Karpas-422 (cell line): ENCODE measurements around the gene DPP10. TPM values are rescaled to one million over a fixed set of nuclear protein-coding genes. Genes with fewer than 3 reads are reported as not detected.
"Not testable (repeated sequence)": the region's sequence is repeated elsewhere in the genome, so short reads cannot be mapped to it uniquely, and the experiment has no call there.

Experiments
- DNase-seq: peaks from one replicate; pipeline ENCODE4 v3.0.0-alpha.2; 2015
- H2AFZ ChIP-seq: fragments of 200-600 bp; sonication (generic); 2 replicates; pipeline ENCODE4 v1.6.1; 2014; ENCODE audit warnings: antibody characterized with exemption, low read length, mixed read lengths
- H3K27ac ChIP-seq: fragments of 200-600 bp; sonication (generic); 2 replicates; pipeline ENCODE4 v1.5.1; 2014; ENCODE audit warnings: mild to moderate bottlenecking, low read length, moderate library complexity
- H3K27me3 ChIP-seq: fragments of 200-600 bp; sonication (generic); 2 replicates; pipeline ENCODE4 v1.6.1; 2014; ENCODE audit warnings: low read length, mixed read lengths
- H3K36me3 ChIP-seq: fragments of 200-600 bp; sonication (generic); 2 replicates; pipeline ENCODE4 v1.6.1; 2014; ENCODE audit warnings: low read length, mixed read lengths; ENCODE audit not compliant: insufficient read depth
- H3K4me1 ChIP-seq: fragments of 200-600 bp; sonication (generic); 2 replicates; pipeline ENCODE4 v1.6.1; 2014; ENCODE audit warnings: mild to moderate bottlenecking, low read length, mixed read lengths
- H3K4me2 ChIP-seq: fragments of 200-600 bp; sonication (generic); 2 replicates; pipeline ENCODE4 v1.6.1; 2014; ENCODE audit warnings: low read length, low read depth, mild to moderate bottlenecking; ENCODE audit not compliant: poor library complexity, severe bottlenecking
- H3K4me3 ChIP-seq: fragments of 200-600 bp; sonication (generic); 2 replicates; pipeline ENCODE4 v1.5.1; 2014; ENCODE audit warnings: mild to moderate bottlenecking, antibody characterized with exemption, low read length, mixed read lengths
- H3K79me2 ChIP-seq: fragments of 200-600 bp; sonication (generic); 2 replicates; pipeline ENCODE4 v1.6.1; 2014; ENCODE audit warnings: mild to moderate bottlenecking, low read length, mixed read lengths
- H3K9ac ChIP-seq: fragments of 200-600 bp; sonication (generic); 2 replicates; pipeline ENCODE4 v1.6.0; 2014; ENCODE audit warnings: low read length
- H3K9me2 ChIP-seq: fragments of 200-600 bp; sonication (generic), shearing (Covaris generic); replicated peaks from 2 replicates; pipeline ENCODE4 v1.6.0; 2014; ENCODE audit warnings: mild to moderate bottlenecking, low read length, moderate library complexity; ENCODE audit not compliant: insufficient read depth
- H3K9me3 ChIP-seq: fragments of 300-700, 200-600 bp; sonication (generic); 2 replicates; pipeline ENCODE4 v1.6.1; 2014; ENCODE audit warnings: low read length, mixed read lengths
- H4K20me1 ChIP-seq: fragments of 200-600 bp; sonication (generic); 2 replicates; pipeline ENCODE4 v1.6.1; 2014; ENCODE audit warnings: mild to moderate bottlenecking, antibody characterized with exemption, low read length, low read depth; ENCODE audit not compliant: insufficient read depth
- total RNA-seq: library from RNA; depleted of rRNA; stranded (reverse); fragments of >200 nt; shearing (Covaris generic); gene quantifications from 2 replicates; pipeline ENCODE4 v1.2.3, GENCODE V29; 2014; ENCODE audit warnings: low replicate concordance

DPP10 gene
- total RNA-seq, 1 experiment from 2014 or later = not detected

- not testable (repeated sequence) for H3K4me2 ChIP-seq, H3K9me2 ChIP-seq, H3K4me3 ChIP-seq, H3K27ac ChIP-seq, H2AFZ ChIP-seq, H4K20me1 ChIP-seq, DNase-seq, H3K9ac ChIP-seq, H3K79me2 ChIP-seq, H3K27me3 ChIP-seq, H3K9me3 ChIP-seq, H3K4me1 ChIP-seq, H3K36me3 ChIP-seq
Measured at GRCh38 chr2:114748175-114748574, 305.7 kb downstream of the DPP10 start.

GRCh38 chr2:114752425-114752824 is 310.0 kb downstream of the DPP10 start:
- Histone ChIP-seq H3K27ac (no peak overlapping the region), H3K9me2 (no peaks in the 10 kb centered on the region; the same call in 1 of the 2 replicates), H3K4me2 (no peak overlapping the region), H3K4me1 (no peaks in the 10 kb centered on the region), H3K9me3 (no peaks in the 10 kb centered on the region), H3K4me3 (no peak overlapping the region), H3K9ac (no peak overlapping the region), H4K20me1 (no peaks in the 10 kb centered on the region), H3K36me3 (no peaks in the 10 kb centered on the region), H3K27me3 (no peaks in the 10 kb centered on the region), H2AFZ (no peak overlapping the region), H3K79me2 (no peaks in the 10 kb centered on the region)
- DNase-seq = no peak

- DNase-seq = no peak
- H3K27ac ChIP-seq = no peak overlapping the region
- no peaks in the 10 kb centered on the region for H3K9me3 ChIP-seq
- H3K27me3 ChIP-seq = no peaks in the 10 kb centered on the region
- H2AFZ ChIP-seq = no peak overlapping the region
- H3K9me2 ChIP-seq = no peaks in the 10 kb centered on the region; the same call in 1 of the 2 replicates
- no peaks in the 10 kb centered on the region for H3K36me3 ChIP-seq
- H3K4me1 ChIP-seq = no peaks in the 10 kb centered on the region
- H3K4me3 ChIP-seq = no peak overlapping the region
- no peaks in the 10 kb centered on the region for H4K20me1 ChIP-seq
- H3K4me2 ChIP-seq = no peak overlapping the region
- no peak overlapping the region for H3K9ac ChIP-seq
- H3K79me2 ChIP-seq = no peaks in the 10 kb centered on the region
Measured at GRCh38 chr2:114753145-114753544, 310.7 kb downstream of the DPP10 start.

- Histone ChIP-seq H3K36me3 (no peaks in the 10 kb centered on the region), H3K9ac (no peak overlapping the region), H3K9me2 (no peaks in the 10 kb centered on the region), H2AFZ (no peak overlapping the region), H3K27ac (no peak overlapping the region), H3K9me3 (no peaks in the 10 kb centered on the region), H3K27me3 (0 out of 2 replicates have a peak, but pooled peaks cover 2% of the 10 kb centered on the region), H3K79me2 (no peaks in the 10 kb centered on the region), H3K4me2 (no peak overlapping the region), H3K4me3 (no peak overlapping the region), H4K20me1 (no peaks in the 10 kb centered on the region), H3K4me1 (no peaks in the 10 kb centered on the region)
- no peak for DNase-seq
Measured at GRCh38 chr2:114754907-114755563, 312.6 kb downstream of the DPP10 start.

- Histone ChIP-seq H3K36me3 (no peaks in the 10 kb centered on the region), H3K27me3 (0 out of 2 replicates have a peak, but pooled peaks cover 2% of the 10 kb centered on the region), H4K20me1 (no peaks in the 10 kb centered on the region), H3K27ac (no peak overlapping the region), H3K79me2 (no peaks in the 10 kb centered on the region), H3K9ac (no peak overlapping the region), H3K9me2 (no peaks in the 10 kb centered on the region), H3K4me2 (no peak overlapping the region), H3K4me1 (no peaks in the 10 kb centered on the region), H3K9me3 (no peaks in the 10 kb centered on the region), H3K4me3 (no peak overlapping the region), H2AFZ (no peak overlapping the region)
- no peak for DNase-seq
Measured at GRCh38 chr2:114762376-114762775, 319.9 kb downstream of the DPP10 start.

- Histone ChIP-seq H3K36me3 (no peaks in the 10 kb centered on the region), H3K9me2 (no peaks in the 10 kb centered on the region), H3K4me2 (no peak overlapping the region), H3K27ac (no peak overlapping the region), H3K27me3 (0 out of 2 replicates have a peak, but pooled peaks cover 2% of the 10 kb centered on the region), H3K79me2 (no peaks in the 10 kb centered on the region), H3K9ac (no peak overlapping the region), H3K4me1 (no peaks in the 10 kb centered on the region), H3K4me3 (no peak overlapping the region), H2AFZ (no peak overlapping the region), H4K20me1 (no peaks in the 10 kb centered on the region), H3K9me3 (no peaks in the 10 kb centered on the region)
- no peak for DNase-seq
Measured at GRCh38 chr2:114762986-114763385, 320.5 kb downstream of the DPP10 start.

- H3K4me1 ChIP-seq = no peaks in the 10 kb centered on the region
- no peak overlapping the region for H3K27ac ChIP-seq
- no peak overlapping the region for H3K9ac ChIP-seq
- H4K20me1 ChIP-seq = no peaks in the 10 kb centered on the region
- no peaks in the 10 kb centered on the region for H3K27me3 ChIP-seq
- H3K9me3 ChIP-seq = no peaks in the 10 kb centered on the region
- H3K4me2 ChIP-seq = no peak overlapping the region
- DNase-seq = no peak
- no peak overlapping the region for H3K4me3 ChIP-seq
- 0 out of 2 replicates have a peak, but pooled peaks cover under 1% of the 10 kb centered on the region for H3K9me2 ChIP-seq
- no peaks in the 10 kb centered on the region for H3K79me2 ChIP-seq
- H3K36me3 ChIP-seq = no peaks in the 10 kb centered on the region
- no peak overlapping the region for H2AFZ ChIP-seq
Measured at GRCh38 chr2:114769110-114769509, 326.7 kb downstream of the DPP10 start.

- no peak overlapping the region for H3K4me3 ChIP-seq
- no peaks in the 10 kb centered on the region for H3K9me3 ChIP-seq
- no peak for DNase-seq
- H3K4me1 ChIP-seq = no peaks in the 10 kb centered on the region
- H3K9ac ChIP-seq = no peak overlapping the region
- no peak overlapping the region for H3K27ac ChIP-seq
- no peaks in the 10 kb centered on the region for H3K36me3 ChIP-seq
- 0 out of 2 replicates have a peak, but pooled peaks cover 3% of the 10 kb centered on the region for H3K9me2 ChIP-seq
- no peak overlapping the region for H2AFZ ChIP-seq
- H4K20me1 ChIP-seq = no peaks in the 10 kb centered on the region
- no peak overlapping the region for H3K4me2 ChIP-seq
- no peaks in the 10 kb centered on the region for H3K79me2 ChIP-seq
- no peaks in the 10 kb centered on the region for H3K27me3 ChIP-seq
Measured at GRCh38 chr2:114769991-114770390, 327.6 kb downstream of the DPP10 start.
